SK-N-SH treated with all-trans-retinoic acid at 6 μM for 48 hours (cell line): ENCODE results near the gene FHOD3.

ENCODE experiments used
- ATAC-seq: fragments of 200-7000 bp; cut with Tn5 transposase; 3 replicates; pipeline ENCODE4 v1.9.1; 2020; ENCODE audit warnings: mild to moderate bottlenecking, moderate library complexity
- BACH2 ChIP-seq: fragments of 250-450 bp; sonication (Bioruptor Pico); IDR thresholded peaks from 2 replicates; pipeline ENCODE4 v1.9.0; 2021; ENCODE audit warnings: mild to moderate bottlenecking, borderline replicate concordance
- CREB5 ChIP-seq: fragments of 250-450 bp; sonication (Bioruptor Pico); IDR thresholded peaks from 2 replicates; pipeline ENCODE4 v1.5.1; 2020; ENCODE audit warnings: low read depth, mild to moderate bottlenecking, moderate library complexity
- CSRNP3 ChIP-seq: fragments of 250-450 bp; sonication (Bioruptor Pico); IDR thresholded peaks from 2 replicates; pipeline ENCODE4 v1.5.1; 2021; ENCODE audit warnings: mild to moderate bottlenecking, moderate library complexity
- GLIS3 ChIP-seq: fragments of 250-450 bp; sonication (Bioruptor Pico); IDR thresholded peaks from 2 replicates; pipeline ENCODE4 v1.5.0; 2020; ENCODE audit warnings: mild to moderate bottlenecking, moderate library complexity
- ISL1 ChIP-seq: fragments of 250-450 bp; sonication (Bioruptor Pico); IDR thresholded peaks from 2 replicates; pipeline ENCODE4 v2.1.2; 2022; ENCODE audit warnings: mild to moderate bottlenecking, moderate library complexity
- OSR1 ChIP-seq: fragments of 250-450 bp; sonication (Bioruptor Pico); IDR thresholded peaks from 2 replicates; pipeline ENCODE4 v1.8.0; 2022; ENCODE audit warnings: moderate library complexity, mild to moderate bottlenecking, inconsistent platforms
- PATZ1 ChIP-seq: fragments of 250-450 bp; sonication (Bioruptor Pico); IDR thresholded peaks from 2 replicates; pipeline ENCODE4 v1.8.0; 2020; ENCODE audit warnings: mild to moderate bottlenecking, moderate library complexity, borderline replicate concordance
- POU6F1 ChIP-seq: fragments of 250-450 bp; sonication (Bioruptor Pico); IDR thresholded peaks from 2 replicates; pipeline ENCODE4 v1.8.0; 2021; ENCODE audit warnings: low read depth, mild to moderate bottlenecking, moderate library complexity, borderline replicate concordance
- PPARA ChIP-seq: fragments of 250-450 bp; sonication (Bioruptor Pico); IDR thresholded peaks from 2 replicates; pipeline ENCODE4 v1.5.0; 2020; ENCODE audit warnings: mild to moderate bottlenecking, borderline replicate concordance
- TCF4 ChIP-seq: fragments of 250-450 bp; sonication (Bioruptor Pico); IDR thresholded peaks from 2 replicates; pipeline ENCODE4 v1.8.0; 2021; ENCODE audit warnings: mild to moderate bottlenecking, moderate library complexity, borderline replicate concordance
- TOX ChIP-seq: fragments of 250-450 bp; sonication (Bioruptor Pico); IDR thresholded peaks from 2 replicates; pipeline ENCODE4 v1.8.0; 2021; ENCODE audit warnings: mild to moderate bottlenecking, moderate library complexity, borderline replicate concordance
- TSHZ2 ChIP-seq: fragments of 250-450 bp; sonication (Bioruptor Pico); IDR thresholded peaks from 2 replicates; pipeline ENCODE4 v1.5.0; 2020; ENCODE audit warnings: mild to moderate bottlenecking, moderate library complexity
- ZC3H10 ChIP-seq: fragments of 250-450 bp; sonication (Bioruptor Pico); IDR thresholded peaks from 2 replicates; pipeline ENCODE4 v1.5.1; 2021; ENCODE audit warnings: mild to moderate bottlenecking, moderate library complexity
- ZNF565 ChIP-seq: fragments of 450-650 bp; formaldehyde crosslinking; conservative IDR thresholded peaks from 2 replicates; pipeline ENCODE4 v1.5.0; 2020; ENCODE audit warnings: low read depth, mild to moderate bottlenecking, moderate library complexity

FHOD3 gene

GRCh38 chr18:36295214-36295613, 2.3 kb upstream of the FHOD3 start:
- TF ChIP-seq TSHZ2 (CRISPR knock-in tag) (no peak), CREB5 (CRISPR knock-in tag) (no peak)
- ATAC-seq, result no peak

- no peak; the same call in 2 of the 3 replicates for ATAC-seq
Measured at GRCh38 chr18:36295880-36296301, 1.6 kb upstream of the FHOD3 start.

More at GRCh38 chr18:36295880-36296301, 1.6 kb upstream of the FHOD3 start:
- TF ChIP-seq PATZ1 (CRISPR knock-in tag) (no peak), PPARA (CRISPR knock-in tag) (no peak), GLIS3 (CRISPR knock-in tag) (no peak), OSR1 (no peak), BACH2 (CRISPR knock-in tag) (no peak), ISL1 (no peak), CREB5 (CRISPR knock-in tag) (no peak), TCF4 (CRISPR knock-in tag) (no peak), POU6F1 (no peak), TOX (CRISPR knock-in tag) (no peak), ZNF565 (no peak), CSRNP3 (no peak), TSHZ2 (CRISPR knock-in tag) (no peak), ZC3H10 (CRISPR knock-in tag) (no peak)
